ENCODE data around the gene AGAP1. TPM values are rescaled to one million over a fixed set of nuclear protein-coding genes. Genes with fewer than 3 reads are reported as not detected.

Gene AGAP1
- total RNA-seq, 6 experiments from 2014 or later: 14.1 to 16.0 (median 15.1) TPM

GRCh38 chr2:235900631-235901030 lies 406.8 kb downstream of the AGAP1 start:
- no peak overlapping the region for H3K4me3 Mint-ChIP-seq
- no peak overlapping the region for H3K27ac Mint-ChIP-seq
- peaks cover 9% of the 10 kb centered on the region for H3K36me3 Mint-ChIP-seq (ENCODE audit: low read depth)
- TF ChIP-seq CTCF (IDR thresholded peaks at IDR 0.05): no peak
- peaks cover 7% of the 10 kb centered on the region; the same call in 1 of the 2 replicates for H3K4me1 Mint-ChIP-seq (ENCODE audit: low read depth)
- DNase-seq: no peak
- H3K27me3 Mint-ChIP-seq (ENCODE audit: insufficient read depth): no peaks in the 10 kb centered on the region
- no peaks in the 10 kb centered on the region for H3K9me3 Mint-ChIP-seq

- H3K9me3 Mint-ChIP-seq: no peaks in the 10 kb centered on the region
- no peak for DNase-seq
- peaks cover 7% of the 10 kb centered on the region; the same call in 1 of the 2 replicates for H3K4me1 Mint-ChIP-seq (ENCODE audit: low read depth)
- H3K27me3 Mint-ChIP-seq (ENCODE audit: insufficient read depth): no peaks in the 10 kb centered on the region
- TF ChIP-seq CTCF (IDR thresholded peaks at IDR 0.05): no peak
- peaks cover 5% of the 10 kb centered on the region for H3K36me3 Mint-ChIP-seq (ENCODE audit: low read depth)
- H3K4me3 Mint-ChIP-seq: no peak overlapping the region
- H3K27ac Mint-ChIP-seq: no peak overlapping the region
Observed at GRCh38 chr2:235901243-235901642, 407.4 kb downstream of the AGAP1 start.

- no peak for TF ChIP-seq CTCF (IDR thresholded peaks at IDR 0.05)
- Mint-ChIP-seq H3K27me3 (ENCODE audit: insufficient read depth) (no peaks in the 10 kb centered on the region), H3K27ac (no peak overlapping the region), H3K4me1 (ENCODE audit: low read depth) (peaks cover 7% of the 10 kb centered on the region; the same call in 1 of the 2 replicates), H3K9me3 (no peaks in the 10 kb centered on the region), H3K4me3 (no peak overlapping the region), H3K36me3 (ENCODE audit: low read depth) (no peaks in the 10 kb centered on the region; the same call in 1 of the 2 replicates)
- DNase-seq: no peak
Observed at GRCh38 chr2:235903782-235904584, 410.1 kb downstream of the AGAP1 start.

GRCh38 chr2:235904585-235904931 lies 410.7 kb downstream of the AGAP1 start:
- Mint-ChIP-seq H3K4me3 (no peak overlapping the region), H3K9me3 (no peaks in the 10 kb centered on the region), H3K36me3 (ENCODE audit: low read depth) (no peaks in the 10 kb centered on the region; the same call in 1 of the 2 replicates), H3K27me3 (ENCODE audit: insufficient read depth) (no peaks in the 10 kb centered on the region), H3K4me1 (ENCODE audit: low read depth) (peaks cover 7% of the 10 kb centered on the region; the same call in 1 of the 2 replicates), H3K27ac (no peak overlapping the region)
- TF ChIP-seq CTCF (IDR thresholded peaks at IDR 0.05): no peak
- no peak for DNase-seq

- H3K27me3 Mint-ChIP-seq (ENCODE audit: insufficient read depth): no peaks in the 10 kb centered on the region
- H3K27ac Mint-ChIP-seq: no peak overlapping the region
- no peak for DNase-seq
- H3K4me3 Mint-ChIP-seq: no peak overlapping the region
- no peaks in the 10 kb centered on the region for H3K36me3 Mint-ChIP-seq (ENCODE audit: low read depth)
- H3K4me1 Mint-ChIP-seq (ENCODE audit: low read depth): no peaks in the 10 kb centered on the region
- TF ChIP-seq CTCF (IDR thresholded peaks at IDR 0.05): no peak
- H3K9me3 Mint-ChIP-seq: no peaks in the 10 kb centered on the region
Observed at GRCh38 chr2:235908826-235909225, 415.0 kb downstream of the AGAP1 start.

All from HFFc6 (cell line).